HG02642 (cell line): ENCODE data around the gene YIPF4.
"Not testable (repeated sequence)": the region's sequence is repeated elsewhere in the genome, so short reads cannot be mapped to it uniquely, and the experiment has no call there.

Source experiments
- ATAC-seq: cut with Tn5 transposase; IDR thresholded peaks from one replicate; pipeline ENCODE4 v1.9.1; 2021; ENCODE audit warnings: mild to moderate bottlenecking; ENCODE audit not compliant: unreplicated experiment, poor library complexity

YIPF4 gene

DNA sequence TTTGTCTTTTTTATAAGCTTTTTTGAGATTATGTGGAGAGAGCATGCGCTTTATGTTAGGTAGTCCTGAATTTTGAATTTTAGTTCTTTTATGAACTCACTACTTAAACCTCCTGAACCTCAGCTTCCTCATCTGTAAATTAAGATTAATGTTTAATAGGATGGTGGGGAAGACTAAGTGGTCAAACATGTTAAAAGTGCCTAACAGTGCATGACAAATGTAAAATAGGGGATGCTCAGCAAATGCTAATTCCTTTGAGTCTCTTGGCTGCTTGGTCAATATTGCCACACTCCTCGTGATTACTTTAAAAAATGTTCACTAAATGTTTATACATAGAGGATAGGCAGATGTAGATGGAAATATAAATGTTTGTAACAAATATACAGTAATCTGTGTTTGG, 85.9 kb downstream of the YIPF4 start:
- ATAC-seq, result peak; percentile 51

DNA sequence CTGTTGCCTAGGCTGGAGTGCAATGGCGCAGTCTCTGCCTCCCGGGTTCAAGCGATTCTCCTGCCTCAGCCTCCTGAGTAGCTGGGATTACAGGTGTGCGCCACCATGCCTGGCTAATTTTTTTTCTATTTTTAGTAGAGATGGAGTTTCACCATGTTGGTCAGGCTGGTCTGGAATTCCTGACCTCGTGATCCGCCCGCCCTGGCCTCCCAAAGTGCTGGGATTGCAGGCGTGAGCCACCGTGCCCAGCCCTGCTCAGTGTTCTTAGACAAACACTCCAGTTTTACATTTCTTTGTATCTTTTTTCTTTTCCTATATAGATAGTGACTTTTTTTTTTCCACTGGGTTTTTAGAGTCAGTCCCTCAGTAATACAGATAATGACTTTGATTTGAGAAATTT, 86.6 kb downstream of the YIPF4 start:
- not testable (repeated sequence) for ATAC-seq

DNA sequence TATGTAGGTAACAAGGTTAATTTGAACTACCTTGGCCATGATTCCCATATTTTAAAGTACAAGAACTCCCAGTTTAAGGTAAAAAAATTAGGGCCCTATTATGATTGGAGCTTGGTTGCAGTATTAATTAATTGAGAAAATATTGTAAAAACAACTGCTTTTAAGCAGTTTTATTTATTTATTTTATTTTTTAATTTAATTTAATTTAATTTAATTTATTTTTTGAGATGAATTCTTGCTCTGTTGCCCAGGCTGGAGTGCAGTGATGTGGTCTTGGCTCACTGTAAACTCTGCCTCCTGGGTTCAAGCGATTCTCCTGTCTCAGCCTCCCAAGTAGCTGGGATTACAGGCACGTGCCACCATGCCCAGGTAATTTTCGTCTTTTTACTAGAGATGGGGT, 88.0 kb downstream of the YIPF4 start:
- ATAC-seq, result not testable (repeated sequence)
